H1 (cell line): ENCODE measurements around the gene DNAAF5. TPM values are rescaled to one million over a fixed set of nuclear protein-coding genes. Genes with fewer than 3 reads are reported as not detected.

Experiments
- CTCF ChIA-PET: fragments of 300-600 bp; sonication (Branson Sonifier 250); formaldehyde crosslinking; loops from one replicate; lab custom pipeline; 2021; ENCODE audit not compliant: partially characterized antibody; lab: Charles Lee
- POLR2A ChIA-PET: fragments of 300-600 bp; sonication (Branson Sonifier 250); formaldehyde crosslinking; loops from one replicate; lab custom pipeline; 2021; ENCODE audit warnings: inconsistent platforms; ENCODE audit not compliant: partially characterized antibody; lab: Charles Lee
- DNase-seq, 2 experiments: peaks; one replicate each; pipeline versions ENCODE4 v3.0.0 to v3.0.0-alpha.2; 2010 to 2022; ENCODE audit warnings: low spot score in 2 of 2, low read depth in 1 of 2, mixed read lengths in 1 of 2
- FAIRE-seq: peaks from 2 replicates; lab custom pipeline; 2011; peaks lifted over from hg19 to GRCh38; lab: Jason Lieb, UNC
- H2AFZ ChIP-seq: 2 replicates; pipeline ENCODE4 v1.8.1; 2012; ENCODE audit warnings: low read length, inconsistent platforms
- H2AK5ac ChIP-seq: 2 replicates; pipeline ENCODE4 v1.6.1; 2013; ENCODE audit warnings: low read depth, low read length
- H2BK120ac ChIP-seq: replicated peaks from 2 replicates; pipeline ENCODE3; 2013; ENCODE audit warnings: low read depth, low read length, inconsistent platforms
- H2BK12ac ChIP-seq: 2 replicates; pipeline ENCODE4 v1.6.1; 2013; ENCODE audit warnings: low read depth, low read length
- H2BK15ac ChIP-seq: 2 replicates; pipeline ENCODE4 v1.6.1; 2013; ENCODE audit warnings: low read length
- H2BK20ac ChIP-seq: 2 replicates; pipeline ENCODE4 v1.6.1; 2013; ENCODE audit warnings: low read length
- H2BK5ac ChIP-seq: 2 replicates; pipeline ENCODE4 v1.6.1; 2013; ENCODE audit warnings: low read depth, low read length
- H3K14ac ChIP-seq: 2 replicates; pipeline ENCODE4 v1.6.1; 2013; ENCODE audit warnings: inconsistent platforms; ENCODE audit not compliant: insufficient read length
- H3K18ac ChIP-seq: 2 replicates; pipeline ENCODE4 v1.6.1; 2013; ENCODE audit warnings: low read length; ENCODE audit errors: extremely low read depth
- H3K23ac ChIP-seq: 2 replicates; pipeline ENCODE4 v1.6.1; 2013; ENCODE audit warnings: inconsistent platforms; ENCODE audit not compliant: insufficient read length
- H3K23me2 ChIP-seq: 2 replicates; pipeline ENCODE4 v1.6.1; 2013; ENCODE audit warnings: low read depth, low read length
- H3K27ac ChIP-seq: 2 replicates; pipeline ENCODE4 v1.6.1; 2011; ENCODE audit warnings: low read depth, low read length, inconsistent platforms
- H3K27me3 ChIP-seq, 4 experiments: replicated peaks in 1 of 4; 1 replicate in 1 of 4; 2 replicates in 3 of 4; pipeline versions ENCODE4 v1.6.1 to v1.8.1; 2011 to 2013; ENCODE audit warnings: low read length in 3 of 4, mild to moderate bottlenecking in 3 of 4, inconsistent platforms in 2 of 4, mixed read lengths in 2 of 4, moderate library complexity in 1 of 4; ENCODE audit not compliant: control insufficient read depth in 3 of 4, insufficient read depth in 3 of 4; ENCODE audit errors: extremely low read depth in 1 of 4
- H3K36me3 ChIP-seq, 4 experiments: 2 replicates each; pipeline versions ENCODE4 v1.6.1 to v1.8.1; 2011 to 2013; ENCODE audit warnings: mild to moderate bottlenecking in 4 of 4, low read length in 3 of 4, moderate library complexity in 2 of 4, control low read depth in 1 of 4, inconsistent platforms in 1 of 4; ENCODE audit not compliant: insufficient read depth in 4 of 4, control insufficient read depth in 2 of 4
- H3K4ac ChIP-seq: replicated peaks from 2 replicates; pipeline ENCODE3; 2013; ENCODE audit warnings: low read length, low read depth, mixed read lengths, inconsistent platforms; ENCODE audit not compliant: insufficient read length
- H3K4me1 ChIP-seq, 4 experiments: replicated peaks in 1 of 4; 1 replicate in 1 of 4; 2 replicates in 3 of 4; pipeline versions ENCODE4 v1.6.1 to v1.8.1; 2011 to 2013; ENCODE audit warnings: low read length in 3 of 4, inconsistent platforms in 2 of 4, mixed read lengths in 1 of 4; ENCODE audit not compliant: insufficient read depth in 4 of 4, control insufficient read depth in 3 of 4
- H3K4me2 ChIP-seq, 2 experiments: 2 replicates each; pipeline versions ENCODE4 v1.6.1 to v1.8.1; 2011 to 2013; ENCODE audit warnings: low read depth in 2 of 2, low read length in 2 of 2, control low read depth in 1 of 2, inconsistent platforms in 1 of 2, mild to moderate bottlenecking in 1 of 2; ENCODE audit not compliant: insufficient read depth in 1 of 2
- H3K4me3 ChIP-seq, 4 experiments: fragments of 200-600, 300-600 bp in 1 of 4; sonication (generic), shearing (Covaris generic), sonication (Bioruptor Twin) in 1 of 4; 2 replicates each; pipeline versions ENCODE4 v1.5.1 to v1.8.1; 2011 to 2016; ENCODE audit warnings: low read length in 4 of 4, low read depth in 3 of 4, control low read depth in 2 of 4, inconsistent platforms in 2 of 4, mild to moderate bottlenecking in 2 of 4, mixed read lengths in 1 of 4, moderate library complexity in 1 of 4; ENCODE audit not compliant: insufficient read depth in 2 of 4; ENCODE audit errors: extremely low read depth in 1 of 4
- H3K56ac ChIP-seq: replicated peaks from 2 replicates; pipeline ENCODE3; 2013; ENCODE audit warnings: low read depth, mild to moderate bottlenecking, mixed read lengths, low read length, inconsistent platforms; ENCODE audit not compliant: insufficient read length
- H3K79me1 ChIP-seq: 2 replicates; pipeline ENCODE4 v1.6.1; 2013; ENCODE audit warnings: low read depth, low read length, control low read depth
- H3K79me2 ChIP-seq, 2 experiments: 2 replicates each; pipeline versions ENCODE4 v1.6.1 to v1.8.1; 2012 to 2013; ENCODE audit warnings: low read length in 2 of 2, mild to moderate bottlenecking in 2 of 2, inconsistent platforms in 1 of 2; ENCODE audit not compliant: insufficient read depth in 2 of 2, control insufficient read depth in 1 of 2
- H3K9ac ChIP-seq, 4 experiments: replicated peaks in 1 of 4; 1 replicate in 1 of 4; 2 replicates in 3 of 4; pipeline versions ENCODE4 v1.6.1 to v1.8.1; 2011 to 2013; ENCODE audit warnings: low read depth in 3 of 4, low read length in 3 of 4, control low read depth in 2 of 4, mild to moderate bottlenecking in 2 of 4, moderate library complexity in 2 of 4, inconsistent platforms in 1 of 4; ENCODE audit errors: extremely low read depth in 1 of 4
- H3K9me3 ChIP-seq, 2 experiments: 2 replicates each; pipeline versions ENCODE4 v1.6.1 to v1.8.1; 2012 to 2013; ENCODE audit warnings: mild to moderate bottlenecking in 2 of 2, moderate library complexity in 2 of 2, control low read depth in 1 of 2, inconsistent platforms in 1 of 2, low read depth in 1 of 2, low read length in 1 of 2, mixed read lengths in 1 of 2; ENCODE audit not compliant: insufficient read depth in 2 of 2
- H4K20me1 ChIP-seq, 2 experiments: replicated peaks in 1 of 2; 2 replicates each; pipeline versions ENCODE3 to v1.8.1; 2011 to 2013; ENCODE audit warnings: inconsistent platforms in 2 of 2, low read length in 2 of 2, mild to moderate bottlenecking in 1 of 2; ENCODE audit not compliant: insufficient read depth in 2 of 2, control insufficient read depth in 1 of 2
- H4K5ac ChIP-seq: 2 replicates; pipeline ENCODE4 v1.6.1; 2013; ENCODE audit warnings: low read length, low read depth, mixed read lengths, inconsistent platforms; ENCODE audit not compliant: insufficient read length
- H4K8ac ChIP-seq: 2 replicates; pipeline ENCODE4 v1.8.0; 2013; ENCODE audit warnings: mild to moderate bottlenecking, moderate library complexity, low read length, inconsistent platforms; ENCODE audit not compliant: insufficient read depth; ENCODE audit errors: extremely low read depth
- H4K91ac ChIP-seq: replicated peaks from 2 replicates; pipeline ENCODE3; 2013; ENCODE audit warnings: low read length, mixed read lengths, inconsistent platforms; ENCODE audit not compliant: insufficient read length
- BCL11A ChIP-seq, 2 experiments: IDR thresholded peaks; one replicate each; pipeline ENCODE4 v1.6.1; 2011; ENCODE audit warnings: low read depth in 2 of 2, low read length in 2 of 2, mild to moderate bottlenecking in 2 of 2
- KDM4A ChIP-seq: IDR thresholded peaks from one replicate; pipeline ENCODE4 v1.7.1; 2012; ENCODE audit warnings: low read depth, mild to moderate bottlenecking, moderate library complexity, low read length, inconsistent platforms; ENCODE audit not compliant: severe bottlenecking
- WGBS, 2 experiments: shearing (Covaris generic) in 1 of 2; methylation state at CpG; one replicate each; pipeline versions ENCODE4 v1.1.6 to v1.1.7; 2013 to 2015; ENCODE audit warnings: low lambda C conversion rate in 2 of 2, mixed read lengths in 2 of 2, inconsistent platforms in 1 of 2, low coverage in 1 of 2, missing lambda C conversion rate in 1 of 2; ENCODE audit not compliant: insufficient replicate concordance in 2 of 2, insufficient coverage in 1 of 2, insufficient read length in 1 of 2; ENCODE audit errors: extremely low coverage in 1 of 2, missing lambda C conversion rate in 1 of 2; 5-methylcytosine and 5-hydroxymethylcytosine counted together
- polyA plus RNA-seq, 7 experiments: library from polyadenylated mRNA; depleted of rRNA in 3 of 7; stranded (reverse) in 5 of 7; unstranded in 2 of 7; fragments of >200 nt in 5 of 7; fragments of 200-250 nt in 2 of 7; gene quantifications; 1 replicate in 5 of 7; 2 replicates in 1 of 7; 4 replicates in 1 of 7; pipeline versions ENCODE4 v1.2.1 to v1.2.3, GENCODE V29; 2011 to 2013; ENCODE audit warnings: missing spikeins in 2 of 7, mixed read lengths in 2 of 7
- total RNA-seq: library from RNA; stranded (reverse); fragmentation: NEBNext Ultra II Directional; extraction: Animal tissue kit (Norgen Biotek cat#: 25700); gene quantifications from 2 replicates; pipeline ENCODE4 v1.2.1, GENCODE V29; 2021
- TF ChIP-seq, protein P1 (sequence below): IDR thresholded peaks from 2 replicates; pipeline ENCODE4 v1.6.1; 2012; ENCODE audit warnings: inconsistent platforms

DNAAF5 gene
- total and polyA plus RNA-seq, 2 of the 8 experiments (the other 6 are each of a cell fraction or from before 2014, with no cell fraction given), result 55.1 to 95.9 TPM

GRCh38 chr7:716636-717035 is 9.9 kb upstream of the DNAAF5 start:
- H4K8ac ChIP-seq, result no peak overlapping the region
- peaks cover 7% of the 10 kb centered on the region for H3K79me1 ChIP-seq
- H3K4ac ChIP-seq, result no peak overlapping the region
- FAIRE-seq, result no peak
- no peak overlapping the region for H3K27ac ChIP-seq
- no peak overlapping the region for H3K56ac ChIP-seq
- H2BK20ac ChIP-seq, result no peak overlapping the region
- TF ChIP-seq, protein P1, sequence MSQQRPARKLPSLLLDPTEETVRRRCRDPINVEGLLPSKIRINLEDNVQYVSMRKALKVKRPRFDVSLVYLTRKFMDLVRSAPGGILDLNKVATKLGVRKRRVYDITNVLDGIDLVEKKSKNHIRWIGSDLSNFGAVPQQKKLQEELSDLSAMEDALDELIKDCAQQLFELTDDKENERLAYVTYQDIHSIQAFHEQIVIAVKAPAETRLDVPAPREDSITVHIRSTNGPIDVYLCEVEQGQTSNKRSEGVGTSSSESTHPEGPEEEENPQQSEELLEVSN, result no peak
- TF ChIP-seq KDM4A, result no peak
- TF ChIP-seq BCL11A (IDR thresholded peaks at IDR 0.05; ENCODE audit: low read depth in 2 of 2, low read length in 2 of 2), result no peak
- CTCF ChIA-PET, result interaction anchor here (0.6 to 1.5 kb wide), 5 partner anchors 9 to 1731 kb away, joined by 3 to 4 read pairs (median 3); partner anchors contain the start of gene DNAAF5
- H3K4me2 ChIP-seq, result no peak overlapping the region
- H3K4me1 ChIP-seq, result peaks cover 0 to 7% (median 4%) of the 10 kb centered on the region in 4 experiments; a peak in 5 of 7 replicates
- H4K91ac ChIP-seq, result no peak overlapping the region
- H3K9ac ChIP-seq, result no peak overlapping the region
- no peak for DNase-seq
- H4K5ac ChIP-seq, result no peak overlapping the region
- no peak overlapping the region for H2BK15ac ChIP-seq
- H2BK5ac ChIP-seq, result no peak overlapping the region
- H3K27me3 ChIP-seq, result no peaks in the 10 kb centered on the region
- peaks cover 0 to 10% of the 10 kb centered on the region in 2 experiments for H4K20me1 ChIP-seq
- no peak overlapping the region for H2BK12ac ChIP-seq
- H3K14ac ChIP-seq, result no peak overlapping the region
- H3K18ac ChIP-seq, result no peak overlapping the region
- no peaks in the 10 kb centered on the region for H3K23me2 ChIP-seq
- H2AK5ac ChIP-seq, result no peak overlapping the region
- POLR2A ChIA-PET, result interaction anchor here (0.7 to 1.2 kb wide), 2 partner anchors 10 to 66 kb away, joined by 3 read pairs; partner anchors contain the start of genes DNAAF5 and PRKAR1B
- H3K36me3 ChIP-seq, result peaks cover 0 to 2% (median under 1%) of the 10 kb centered on the region in 4 experiments; a peak in 3 of 8 replicates
- H3K23ac ChIP-seq, result no peak overlapping the region
- no peak overlapping the region for H2BK120ac ChIP-seq
- peaks cover under 1 to 5% of the 10 kb centered on the region in 2 experiments; a peak in 2 of 4 replicates for H3K9me3 ChIP-seq
- 87% methylated on average over 11 of the region's 11 CpGs; no CpG with 5 or more reads in 1 of the 2 experiments for WGBS, 2 experiments
- no peak overlapping the region for H2AFZ ChIP-seq
- no peak overlapping the region for H3K4me3 ChIP-seq
- H3K79me2 ChIP-seq, result peaks cover 0 to 39% of the 10 kb centered on the region in 2 experiments; a peak in 2 of 4 replicates
